Measurements from ENCODE around the gene SLC6A8.
"Not testable (repeated sequence)": the region's sequence is repeated elsewhere in the genome, so short reads cannot be mapped to it uniquely, and the experiment has no call there.

SLC6A8 gene

DNA sequence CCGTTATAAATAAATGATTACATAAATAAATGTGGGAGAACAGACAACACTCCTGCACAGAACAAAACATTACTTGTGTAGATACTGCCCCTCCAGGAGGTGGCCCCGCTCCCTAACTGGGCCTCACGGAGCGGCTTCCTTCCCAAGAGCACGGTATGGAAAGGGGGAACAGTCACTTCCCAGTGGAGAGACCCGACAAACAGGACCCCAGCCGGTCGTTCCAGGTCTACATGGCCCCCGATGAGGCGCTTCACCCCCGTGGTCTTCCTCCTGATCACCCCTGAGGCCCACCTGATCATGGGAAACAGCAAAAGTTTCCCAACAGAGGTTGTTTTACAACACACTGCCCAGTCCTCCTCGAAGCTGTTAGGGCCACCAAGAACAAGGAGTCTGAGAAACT is 6.6 kb upstream of the SLC6A8 start:
- no peaks in the 10 kb centered on the region for H3K9me3 ChIP-seq (ENCODE audit: low read depth, low read length)
- H3K36me3 ChIP-seq (ENCODE audit: insufficient read depth, low read length) = no peaks in the 10 kb centered on the region
- H3K27ac ChIP-seq = no peak overlapping the region
- no peak for DNase-seq (ENCODE audit: low read depth, low spot score)
- no peak overlapping the region for H3K9ac ChIP-seq (ENCODE audit: insufficient read length)
- H3K4me3 ChIP-seq = no peak overlapping the region
- TF ChIP-seq EZH2 (IDR thresholded peaks at IDR 0.05) = no peak
- no peak for TF ChIP-seq FOXP2 (optimal IDR thresholded peaks at IDR 0.05; ENCODE audit: control extremely low read depth, extremely low read length, insufficient read depth)
- TF ChIP-seq POLR2AphosphoS5 (IDR thresholded peaks at IDR 0.05; ENCODE audit: borderline replicate concordance, low read depth, low read length) = no peak

DNA sequence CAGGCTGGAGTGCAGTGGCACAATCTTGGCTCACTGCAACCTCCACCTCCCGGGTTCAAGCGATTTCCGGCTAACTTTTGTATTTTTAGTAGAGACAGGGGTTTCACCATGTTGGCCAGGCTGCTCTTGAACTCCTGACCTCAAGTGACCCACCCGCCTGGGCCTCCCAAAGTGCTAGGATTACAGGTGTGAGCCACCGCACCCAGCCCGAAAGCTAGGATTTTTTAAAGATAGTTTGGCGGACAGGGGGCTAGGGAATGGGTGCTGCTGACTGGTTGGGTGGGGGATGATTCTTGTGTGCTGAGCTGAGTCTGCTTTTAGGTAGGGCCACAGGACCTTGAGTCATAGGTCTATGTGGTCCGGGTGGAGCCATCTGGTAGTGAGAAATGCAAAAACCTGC is 4.2 kb upstream of the SLC6A8 start:
- not testable (repeated sequence) for H3K36me3 ChIP-seq (ENCODE audit: insufficient read depth, low read length); H3K4me3 ChIP-seq; H3K27ac ChIP-seq; DNase-seq (ENCODE audit: low read depth, low spot score); H3K9me3 ChIP-seq (ENCODE audit: low read depth, low read length); H3K9ac ChIP-seq (ENCODE audit: insufficient read length)

DNA sequence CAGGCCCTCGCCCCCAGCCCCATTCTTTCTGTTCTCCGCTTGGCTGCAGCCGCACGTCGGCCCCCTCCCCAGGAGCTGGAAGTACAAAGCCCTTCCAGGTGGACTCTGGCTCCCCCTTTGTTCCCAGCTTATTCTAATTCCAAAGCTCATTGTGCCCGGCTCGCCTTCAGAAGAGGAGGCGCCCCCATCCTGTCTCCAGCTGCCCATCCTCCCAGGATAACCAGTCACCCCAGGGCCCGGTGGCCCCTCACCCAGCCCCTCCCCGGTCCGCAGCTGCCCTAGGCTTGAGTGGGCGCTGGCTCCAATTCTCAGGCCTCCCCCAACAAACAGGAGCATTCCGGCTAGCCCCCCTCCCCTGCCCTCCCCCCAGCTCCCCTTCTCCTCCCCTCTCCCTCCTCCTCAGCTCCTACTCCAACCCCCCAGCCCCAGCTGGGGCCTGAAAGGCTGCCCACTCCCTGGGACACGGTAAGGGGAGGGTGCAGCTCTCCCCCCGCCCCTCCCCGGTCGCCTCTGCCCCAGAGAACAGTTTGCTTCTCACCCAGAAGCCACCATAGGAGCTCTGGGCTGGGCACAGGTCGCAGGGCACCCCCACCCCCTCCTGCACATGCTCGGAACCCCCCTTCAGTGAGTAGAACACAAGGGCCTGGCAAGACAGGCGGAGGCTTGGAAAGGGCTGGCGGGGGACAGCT is 3.1 kb upstream of the SLC6A8 start:
- H3K27ac ChIP-seq = no peak overlapping the region
- H3K9me3 ChIP-seq (ENCODE audit: low read depth, low read length) = no peaks in the 10 kb centered on the region
- H3K36me3 ChIP-seq (ENCODE audit: insufficient read depth, low read length) = no peaks in the 10 kb centered on the region; the same call in 1 of the 2 replicates
- TF ChIP-seq FOXP2 (optimal IDR thresholded peaks at IDR 0.05; ENCODE audit: control extremely low read depth, extremely low read length, insufficient read depth) (no peak), EZH2 (IDR thresholded peaks at IDR 0.05) (no peak), POLR2AphosphoS5 (IDR thresholded peaks at IDR 0.05; ENCODE audit: borderline replicate concordance, low read depth, low read length) (no peak)
- H3K9ac ChIP-seq (ENCODE audit: insufficient read length) = no peak overlapping the region
- no peak for DNase-seq (ENCODE audit: low read depth, low spot score)
- no peak overlapping the region for H3K4me3 ChIP-seq

DNA sequence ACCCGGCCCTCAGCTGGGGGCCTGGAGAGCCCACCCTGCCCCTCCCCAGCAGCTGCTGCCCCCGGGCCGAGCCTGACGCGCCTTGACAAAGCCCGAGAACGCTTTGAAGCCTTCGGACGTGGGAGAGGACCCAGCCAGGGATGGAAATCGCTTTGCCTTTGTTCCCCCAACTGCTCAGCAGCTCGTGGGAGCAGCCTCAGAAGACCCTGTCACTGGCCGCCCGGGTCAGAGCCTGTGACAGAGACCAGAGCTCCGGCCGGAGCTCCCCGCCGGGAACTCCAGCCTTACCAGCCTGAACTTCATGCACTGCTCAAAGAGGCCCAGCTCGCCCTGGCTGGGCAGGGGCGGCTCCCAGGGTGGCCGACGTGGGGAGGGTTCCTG is 2.6 kb upstream of the SLC6A8 start:
- Histone ChIP-seq H3K9ac (ENCODE audit: insufficient read length) (no peak overlapping the region), H3K9me3 (ENCODE audit: low read depth, low read length) (no peaks in the 10 kb centered on the region), H3K27ac (no peak overlapping the region), H3K36me3 (ENCODE audit: insufficient read depth, low read length) (no peaks in the 10 kb centered on the region; the same call in 1 of the 2 replicates), H3K4me3 (no peak overlapping the region)
- TF ChIP-seq FOXP2 (optimal IDR thresholded peaks at IDR 0.05; ENCODE audit: control extremely low read depth, extremely low read length, insufficient read depth) = no peak
- no peak for TF ChIP-seq POLR2AphosphoS5 (IDR thresholded peaks at IDR 0.05; ENCODE audit: borderline replicate concordance, low read depth, low read length)
- no peak for TF ChIP-seq EZH2 (IDR thresholded peaks at IDR 0.05)
- DNase-seq (ENCODE audit: low read depth, low spot score) = no peak

DNA sequence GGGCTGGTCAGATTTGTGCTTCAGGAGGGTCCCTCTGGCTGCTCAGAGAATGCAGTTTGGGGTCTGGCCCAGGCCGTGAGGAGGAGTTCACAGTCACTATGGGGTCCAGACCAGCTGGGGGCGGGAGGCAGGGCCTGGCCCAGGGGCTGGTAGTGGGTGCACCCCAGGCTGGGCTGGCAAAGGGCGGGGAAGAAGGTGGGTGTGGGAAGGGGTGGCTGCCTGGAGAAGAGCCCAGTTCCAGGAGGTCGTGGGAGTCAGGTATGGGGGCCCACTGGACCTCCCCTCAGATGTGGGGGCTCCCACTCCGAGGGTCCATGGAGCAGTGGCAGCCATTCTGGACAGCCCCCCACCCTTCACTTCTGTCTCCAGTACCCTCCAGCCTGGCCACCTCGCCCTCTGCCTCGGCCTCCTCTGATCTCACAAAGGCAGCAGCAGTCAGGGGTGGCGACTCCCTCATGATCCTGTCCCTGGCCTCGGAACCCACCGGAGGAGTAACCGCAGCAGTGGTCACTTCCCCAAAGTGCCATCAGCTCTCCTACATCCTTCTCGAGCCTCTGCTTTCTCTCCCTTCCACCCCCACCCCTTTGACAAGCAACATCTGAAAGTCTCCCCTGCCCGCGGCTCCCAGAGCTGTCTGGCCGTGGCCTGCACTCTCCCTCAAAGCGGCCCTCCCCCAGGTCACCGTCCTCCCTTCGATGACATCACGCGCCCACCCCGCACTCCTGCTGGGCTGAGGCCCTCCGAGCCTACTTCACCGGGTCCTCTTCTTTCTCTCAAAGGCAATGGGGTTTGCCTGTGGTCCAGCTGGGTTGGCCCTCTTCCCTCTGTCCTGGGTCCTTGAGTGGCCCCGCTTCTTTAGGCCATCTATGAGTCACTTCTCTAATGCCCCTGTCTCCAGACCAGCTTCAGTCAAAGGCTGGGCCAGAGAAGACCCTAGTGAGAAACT is 1.7 kb upstream of the SLC6A8 start:
- H3K4me3 ChIP-seq = no peak overlapping the region
- DNase-seq (ENCODE audit: low read depth, low spot score) = no peak
- no peak overlapping the region for H3K27ac ChIP-seq
- TF ChIP-seq EZH2 (IDR thresholded peaks at IDR 0.05) = no peak
- TF ChIP-seq POLR2AphosphoS5 (IDR thresholded peaks at IDR 0.05; ENCODE audit: borderline replicate concordance, low read depth, low read length) = no peak
- no peak for TF ChIP-seq FOXP2 (optimal IDR thresholded peaks at IDR 0.05; ENCODE audit: control extremely low read depth, extremely low read length, insufficient read depth)
- no peaks in the 10 kb centered on the region for H3K9me3 ChIP-seq (ENCODE audit: low read depth, low read length)
- H3K9ac ChIP-seq (ENCODE audit: insufficient read length) = no peak overlapping the region
- H3K36me3 ChIP-seq (ENCODE audit: insufficient read depth, low read length) = no peaks in the 10 kb centered on the region; the same call in 1 of the 2 replicates

DNA sequence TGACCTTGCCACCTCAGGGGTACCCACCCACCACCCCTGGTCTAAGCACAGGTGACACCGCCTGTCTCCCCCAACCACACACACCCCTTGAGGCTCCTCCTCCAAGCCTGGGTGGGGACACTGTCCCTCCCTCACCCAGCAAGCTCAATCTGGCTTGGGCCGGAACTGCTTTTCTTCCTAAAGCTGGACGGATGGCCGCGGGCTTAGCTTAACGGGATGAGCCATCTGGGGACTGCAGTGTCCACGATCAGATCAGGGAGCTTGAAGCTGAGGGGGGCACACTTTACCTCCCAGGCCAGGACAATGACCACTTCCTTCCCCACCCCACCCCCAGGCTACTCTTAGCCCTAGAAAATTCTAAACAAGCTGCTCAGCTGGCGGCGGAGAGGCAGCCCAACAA is 1.0 kb upstream of the SLC6A8 start:
- DNase-seq (ENCODE audit: low read depth, low spot score) = no peak
- Histone ChIP-seq H3K9me3 (ENCODE audit: low read depth, low read length) (no peaks in the 10 kb centered on the region), H3K9ac (ENCODE audit: insufficient read length) (no peak overlapping the region), H3K4me3 (no peak overlapping the region), H3K36me3 (ENCODE audit: insufficient read depth, low read length) (no peaks in the 10 kb centered on the region; the same call in 1 of the 2 replicates), H3K27ac (no peak overlapping the region)
- no peak for TF ChIP-seq POLR2AphosphoS5 (IDR thresholded peaks at IDR 0.05; ENCODE audit: borderline replicate concordance, low read depth, low read length)

DNA sequence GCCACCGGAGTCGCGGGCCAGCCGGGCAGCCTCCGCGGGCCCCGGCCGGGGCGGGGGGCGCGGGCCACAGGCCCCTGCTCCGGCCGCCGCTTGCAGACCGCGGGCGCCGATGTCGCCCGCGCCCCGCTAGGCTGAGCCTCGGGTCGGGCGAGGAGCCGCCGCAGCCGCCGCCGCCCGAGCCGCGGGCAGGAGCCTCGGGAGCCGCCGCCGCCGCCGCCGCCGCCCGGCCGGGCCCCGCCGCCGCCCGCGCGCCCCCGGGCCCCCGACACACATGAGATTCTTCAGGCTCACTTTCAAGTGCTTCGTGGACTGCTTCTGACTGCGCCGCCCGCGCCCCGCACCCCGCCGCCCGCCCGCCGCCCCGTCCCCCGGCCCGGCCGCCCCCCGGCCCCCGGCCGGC is 345 bp downstream of the SLC6A8 start:
- DNase-seq (ENCODE audit: low read depth, low spot score) = no peak
- Histone ChIP-seq H3K36me3 (ENCODE audit: insufficient read depth, low read length) (no peaks in the 10 kb centered on the region; the same call in 1 of the 2 replicates), H3K27ac (no peak overlapping the region), H3K9ac (ENCODE audit: insufficient read length) (no peak overlapping the region), H3K4me3 (no peak overlapping the region), H3K9me3 (ENCODE audit: low read depth, low read length) (no peaks in the 10 kb centered on the region)
- TF ChIP-seq POLR2AphosphoS5 (IDR thresholded peaks at IDR 0.05; ENCODE audit: borderline replicate concordance, low read depth, low read length) (no peak), FOXP2 (optimal IDR thresholded peaks at IDR 0.05; ENCODE audit: control extremely low read depth, extremely low read length, insufficient read depth) (no peak), EZH2 (IDR thresholded peaks at IDR 0.05) (no peak)

DNA sequence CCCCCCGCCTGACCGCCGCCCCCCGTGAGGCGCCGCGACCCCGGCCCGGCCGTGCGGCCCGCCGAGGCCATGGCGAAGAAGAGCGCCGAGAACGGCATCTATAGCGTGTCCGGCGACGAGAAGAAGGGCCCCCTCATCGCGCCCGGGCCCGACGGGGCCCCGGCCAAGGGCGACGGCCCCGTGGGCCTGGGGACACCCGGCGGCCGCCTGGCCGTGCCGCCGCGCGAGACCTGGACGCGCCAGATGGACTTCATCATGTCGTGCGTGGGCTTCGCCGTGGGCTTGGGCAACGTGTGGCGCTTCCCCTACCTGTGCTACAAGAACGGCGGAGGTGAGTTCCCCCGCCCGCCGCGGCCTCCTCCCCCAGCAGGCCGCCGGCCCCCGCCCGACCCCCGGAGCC is 780 bp downstream of the SLC6A8 start:
- no peaks in the 10 kb centered on the region for H3K9me3 ChIP-seq (ENCODE audit: low read depth, low read length)
- DNase-seq (ENCODE audit: low read depth, low spot score) = no peak
- TF ChIP-seq FOXP2 (optimal IDR thresholded peaks at IDR 0.05; ENCODE audit: control extremely low read depth, extremely low read length, insufficient read depth) = no peak
- no peak for TF ChIP-seq EZH2 (IDR thresholded peaks at IDR 0.05)
- no peak for TF ChIP-seq POLR2AphosphoS5 (IDR thresholded peaks at IDR 0.05; ENCODE audit: borderline replicate concordance, low read depth, low read length)
- peak overlapping the region; percentile 73 for H3K4me3 ChIP-seq
- peak overlapping the region; percentile 57 for H3K9ac ChIP-seq (ENCODE audit: insufficient read length)
- H3K27ac ChIP-seq = no peak overlapping the region
- peaks cover 2% of the 10 kb centered on the region; the same call in 1 of the 2 replicates for H3K36me3 ChIP-seq (ENCODE audit: insufficient read depth, low read length)

All from SK-N-MC (cell line).